Muscle layer of colon (tissue), 2 donors: ENCODE measurements around the gene PSD.
A peak's percentile ranks its signal among the peaks of the same experiment; 100 is the strongest.
"Not testable (repeated sequence)": the region's sequence is repeated elsewhere in the genome, so short reads cannot be mapped to it uniquely, and the experiment has no call there.

Source experiments
- H3K27ac ChIP-seq: one replicate; pipeline ENCODE4 v1.7.0; 2013; ENCODE audit warnings: low read depth, mild to moderate bottlenecking, low read length, moderate library complexity
- H3K27me3 ChIP-seq, 2 donors: one replicate each; pipeline ENCODE4 v1.7.0; 2013; ENCODE audit warnings: low read length in 2 of 2, mild to moderate bottlenecking in 2 of 2; ENCODE audit not compliant: insufficient read depth in 2 of 2, control insufficient read depth in 1 of 2
- H3K36me3 ChIP-seq: one replicate; pipeline ENCODE4 v1.7.0; 2013; ENCODE audit warnings: mild to moderate bottlenecking, low read length; ENCODE audit not compliant: insufficient read depth
- H3K4me1 ChIP-seq: one replicate; pipeline ENCODE4 v1.7.0; 2013; ENCODE audit warnings: mild to moderate bottlenecking, low read length; ENCODE audit not compliant: insufficient read depth
- H3K4me3 ChIP-seq, 2 donors: one replicate each; pipeline ENCODE4 v1.7.0; 2013; ENCODE audit warnings: low read length in 2 of 2, low read depth in 1 of 2, mild to moderate bottlenecking in 1 of 2, moderate library complexity in 1 of 2
- H3K9ac ChIP-seq: one replicate; pipeline ENCODE4 v1.7.0; 2013; ENCODE audit warnings: low read length
- H3K9me3 ChIP-seq: one replicate; pipeline ENCODE4 v1.7.0; 2013; ENCODE audit warnings: mild to moderate bottlenecking, low read length
- donor health status: abdominal sarcoma.
- donor health status: Adenocarcinoma of cecum.

PSD gene

GRCh38 chr10:102454662-102455487 lies 36.3 kb upstream of the PSD start:
- not testable (repeated sequence) for H3K9ac ChIP-seq, H3K36me3 ChIP-seq, H3K4me3 ChIP-seq, H3K27ac ChIP-seq, H3K27me3 ChIP-seq, H3K9me3 ChIP-seq, H3K4me1 ChIP-seq

- Histone ChIP-seq H3K9me3 (no peaks in the 10 kb centered on the region), H3K36me3 (peaks cover 4% of the 10 kb centered on the region), H3K4me1 (peaks cover 9% of the 10 kb centered on the region), H3K27ac (no peak overlapping the region), H3K4me3 (no peak overlapping the region), H3K9ac (no peak overlapping the region), H3K27me3 (no peaks in the 10 kb centered on the region)
These were observed 34.9 kb upstream of the PSD start for GRCh38 chr10:102453502-102453901.

GRCh38 chr10:102452672-102453340 lies 34.2 kb upstream of the PSD start:
- H3K9me3 ChIP-seq: no peaks in the 10 kb centered on the region
- no peak overlapping the region for H3K27ac ChIP-seq
- no peak overlapping the region for H3K4me3 ChIP-seq
- H3K4me1 ChIP-seq: peaks cover 9% of the 10 kb centered on the region
- H3K27me3 ChIP-seq: no peaks in the 10 kb centered on the region
- no peak overlapping the region for H3K9ac ChIP-seq
- H3K36me3 ChIP-seq: peaks cover 4% of the 10 kb centered on the region

GRCh38 chr10:102451105-102451969 lies 32.8 kb upstream of the PSD start, which contains the start of gene C10orf95:
C10orf95 (minus strand) TSS chr10:102451543; CDS start chr10:102451093, 450 bp downstream.
- peaks cover 9% of the 10 kb centered on the region for H3K4me1 ChIP-seq
- H3K9me3 ChIP-seq: no peaks in the 10 kb centered on the region

GRCh38 chr10:102450374-102451104 lies 32.0 kb upstream of the PSD start:
- H3K27ac ChIP-seq: peak overlapping the region; percentile 93
- no peaks in the 10 kb centered on the region for H3K36me3 ChIP-seq
- H3K9me3 ChIP-seq: no peaks in the 10 kb centered on the region
- H3K4me3 ChIP-seq: peak overlapping the region; percentile 77 to 94
- no peaks in the 10 kb centered on the region for H3K27me3 ChIP-seq
- H3K9ac ChIP-seq: peak overlapping the region; percentile 44
- peaks cover 9% of the 10 kb centered on the region for H3K4me1 ChIP-seq

More at GRCh38 chr10:102451105-102451969, 32.8 kb upstream of the PSD start, which contains the start of gene C10orf95:
- H3K4me3 ChIP-seq: peak within 1 kb of the TSS; percentile 77 to 94
- H3K27ac ChIP-seq: peak within 1 kb of the TSS; percentile 80
- H3K9ac ChIP-seq: no peak within 1 kb of the TSS
- peaks cover 4% of the 10 kb centered on the region for H3K36me3 ChIP-seq
- H3K27me3 ChIP-seq: no peaks in the 10 kb centered on the region

GRCh38 chr10:102450124-102450373 lies 31.5 kb upstream of the PSD start:
- H3K27ac ChIP-seq: peak overlapping the region; percentile 93
- H3K4me1 ChIP-seq: peaks cover 9% of the 10 kb centered on the region
- H3K36me3 ChIP-seq: no peaks in the 10 kb centered on the region
- H3K9ac ChIP-seq: peak overlapping the region; percentile 44
- no peaks in the 10 kb centered on the region for H3K9me3 ChIP-seq
- no peaks in the 10 kb centered on the region for H3K27me3 ChIP-seq
- H3K4me3 ChIP-seq: peak overlapping the region; percentile 55 to 94

GRCh38 chr10:102449321-102450123 lies 30.9 kb upstream of the PSD start:
- Histone ChIP-seq H3K27me3 (no peaks in the 10 kb centered on the region), H3K4me1 (peaks cover 9% of the 10 kb centered on the region), H3K4me3 (peak overlapping the region; percentile 55 to 94), H3K27ac (peak overlapping the region; percentile 93), H3K36me3 (no peaks in the 10 kb centered on the region), H3K9ac (peak overlapping the region; percentile 44), H3K9me3 (no peaks in the 10 kb centered on the region)

GRCh38 chr10:102444851-102445250 lies 26.3 kb upstream of the PSD start:
- Histone ChIP-seq H3K27me3 (no peaks in the 10 kb centered on the region), H3K36me3 (no peaks in the 10 kb centered on the region), H3K9ac (no peak overlapping the region), H3K4me1 (no peaks in the 10 kb centered on the region), H3K4me3 (no peak overlapping the region), H3K9me3 (no peaks in the 10 kb centered on the region), H3K27ac (no peak overlapping the region)

GRCh38 chr10:102438374-102438773 lies 19.8 kb upstream of the PSD start:
- Histone ChIP-seq H3K27ac (no peak overlapping the region), H3K4me3 (no peak overlapping the region), H3K36me3 (no peaks in the 10 kb centered on the region), H3K4me1 (no peaks in the 10 kb centered on the region), H3K9me3 (no peaks in the 10 kb centered on the region), H3K9ac (no peak overlapping the region), H3K27me3 (peaks cover 4% of the 10 kb centered on the region in 2 donors)

- Histone ChIP-seq H3K4me1 (no peaks in the 10 kb centered on the region), H3K27me3 (peaks cover 4% of the 10 kb centered on the region in 2 donors), H3K36me3 (no peaks in the 10 kb centered on the region), H3K4me3 (no peak overlapping the region), H3K9me3 (no peaks in the 10 kb centered on the region), H3K9ac (no peak overlapping the region), H3K27ac (no peak overlapping the region)
These were observed 18.9 kb upstream of the PSD start for GRCh38 chr10:102437515-102437914.
